HuH-7.5 (cell line): ENCODE measurements around the gene ATXN1.

Experiments
- DNase-seq: peaks from one replicate; pipeline ENCODE4 v3.0.0; 2011; ENCODE audit warnings: low spot score

ATXN1 gene

GRCh38 chr6:16305246-16305725 is 456.0 kb downstream of the ATXN1 start:
- no peak for DNase-seq

DNA sequence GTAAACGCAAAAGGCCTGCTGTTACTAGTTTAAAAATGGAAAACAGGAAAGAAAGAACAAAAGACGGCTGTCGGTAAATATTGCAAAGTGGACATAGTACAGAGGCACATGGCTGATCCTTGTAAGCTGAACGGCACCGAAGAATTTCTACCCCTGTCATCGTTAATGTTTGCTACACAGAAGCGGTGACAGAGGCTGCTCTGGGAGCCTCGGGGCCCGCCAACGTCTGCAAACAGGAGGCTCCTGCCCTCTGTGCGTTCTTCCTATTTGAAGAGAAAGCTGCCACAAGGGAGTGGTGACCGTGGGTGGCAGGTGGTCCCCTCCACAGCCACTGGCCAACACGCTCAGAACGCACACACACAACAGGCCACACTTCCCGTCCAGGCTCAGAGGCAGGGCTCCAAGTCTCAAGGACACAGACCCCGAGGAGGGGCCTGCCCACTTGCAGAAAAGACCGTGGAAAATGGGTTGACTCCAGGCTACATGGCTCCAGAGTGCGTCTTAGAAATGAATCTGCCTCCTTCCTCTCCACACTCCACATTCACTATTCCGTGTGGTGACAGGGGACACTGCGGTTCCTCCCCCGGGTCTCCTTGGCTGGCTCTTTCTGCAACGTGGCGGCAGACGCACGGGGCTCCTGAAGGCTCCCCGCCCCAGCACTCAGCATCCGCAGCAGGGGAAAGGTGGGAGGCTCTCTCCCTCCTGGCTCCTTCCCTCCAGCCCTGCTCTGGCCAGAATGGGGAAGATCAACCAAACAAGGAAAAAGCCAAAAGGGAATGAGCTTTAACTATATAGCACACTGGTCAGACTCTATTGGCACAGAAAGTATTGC is 458.3 kb downstream of the ATXN1 start:
- DNase-seq = no peak

- DNase-seq = no peak
These were observed 459.7 kb downstream of the ATXN1 start for GRCh38 chr6:16301511-16301910.

DNA sequence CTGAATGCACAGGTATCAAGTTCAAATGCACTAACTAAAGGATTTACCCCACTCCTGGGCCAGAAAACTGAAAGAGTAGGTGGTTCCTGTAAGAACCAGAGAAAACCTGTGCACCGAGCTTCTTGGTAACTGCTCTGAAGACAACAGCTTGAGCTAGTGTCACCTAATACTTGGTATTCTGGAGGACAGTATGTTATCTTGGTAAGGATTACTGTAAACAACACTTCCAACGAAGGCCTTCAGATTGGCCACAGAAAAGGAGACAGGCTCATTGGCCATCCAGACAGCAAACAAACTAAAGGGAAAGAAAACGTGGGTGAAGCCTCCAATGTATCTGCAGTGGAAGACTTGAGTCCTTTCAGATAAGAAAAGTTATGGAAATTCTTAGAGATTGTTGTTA is 461.4 kb downstream of the ATXN1 start:
- DNase-seq = no peak

GRCh38 chr6:16296061-16296670 is 465.1 kb downstream of the ATXN1 start:
- DNase-seq = no peak

- no peak for DNase-seq
These were observed 465.8 kb downstream of the ATXN1 start for GRCh38 chr6:16295471-16295870.

DNA sequence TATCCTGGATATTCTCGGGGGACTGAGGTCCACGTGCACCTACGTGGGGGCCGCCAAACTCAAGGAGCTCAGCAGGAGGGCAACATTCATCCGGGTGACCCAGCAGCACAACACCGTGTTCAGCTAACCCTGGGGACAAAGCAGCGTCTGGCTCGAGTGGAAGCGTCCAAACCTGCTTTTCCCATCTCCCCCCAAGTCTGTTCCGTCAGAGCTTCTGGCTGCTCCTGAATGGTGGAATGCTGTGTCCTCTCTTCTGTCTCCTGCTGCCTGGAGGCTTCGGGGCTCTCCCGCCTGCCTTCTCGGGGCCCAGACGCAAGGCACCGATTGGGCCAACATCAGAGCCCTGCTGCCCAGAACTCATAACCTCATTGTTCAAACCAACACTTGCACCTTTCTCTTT is 466.2 kb downstream of the ATXN1 start:
- no peak for DNase-seq

DNA sequence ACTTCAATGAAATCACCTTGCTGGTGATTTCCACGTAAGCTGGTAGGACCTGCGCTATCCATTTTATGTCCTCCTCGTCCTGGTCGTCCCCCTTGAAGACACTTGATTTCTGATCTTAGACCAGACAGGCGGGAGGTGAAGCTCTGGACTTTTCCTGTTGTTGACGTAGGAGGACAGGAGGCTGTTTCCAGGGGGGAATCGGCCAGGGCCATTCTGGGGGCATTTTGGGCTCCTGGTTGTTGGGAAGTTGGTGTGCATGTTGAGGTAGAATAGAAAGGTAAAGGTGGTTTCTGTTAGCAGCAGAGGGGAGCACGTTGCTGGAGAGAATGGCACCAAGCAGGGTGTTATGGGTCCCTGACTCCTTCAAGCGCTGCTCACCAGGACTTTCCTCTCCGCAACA is 466.9 kb downstream of the ATXN1 start:
- no peak for DNase-seq

GRCh38 chr6:16292942-16293341 is 468.3 kb downstream of the ATXN1 start:
- no peak for DNase-seq

GRCh38 chr6:16292432-16292831 is 468.8 kb downstream of the ATXN1 start:
- no peak for DNase-seq

- DNase-seq = no peak
These were observed 469.5 kb downstream of the ATXN1 start for GRCh38 chr6:16291739-16292138.

GRCh38 chr6:16288163-16288562 is 473.1 kb downstream of the ATXN1 start:
- DNase-seq = no peak

GRCh38 chr6:16286151-16286522 is 475.1 kb downstream of the ATXN1 start:
- peak; percentile 67 for DNase-seq

- DNase-seq = no peak
These were observed 475.7 kb downstream of the ATXN1 start for GRCh38 chr6:16285467-16286150.

- no peak for DNase-seq
These were observed 476.8 kb downstream of the ATXN1 start for GRCh38 chr6:16284472-16284871.

- no peak for DNase-seq
These were observed 478.9 kb downstream of the ATXN1 start for GRCh38 chr6:16282370-16282769.

GRCh38 chr6:16279243-16279642 is 482.0 kb downstream of the ATXN1 start:
- DNase-seq = no peak

DNA sequence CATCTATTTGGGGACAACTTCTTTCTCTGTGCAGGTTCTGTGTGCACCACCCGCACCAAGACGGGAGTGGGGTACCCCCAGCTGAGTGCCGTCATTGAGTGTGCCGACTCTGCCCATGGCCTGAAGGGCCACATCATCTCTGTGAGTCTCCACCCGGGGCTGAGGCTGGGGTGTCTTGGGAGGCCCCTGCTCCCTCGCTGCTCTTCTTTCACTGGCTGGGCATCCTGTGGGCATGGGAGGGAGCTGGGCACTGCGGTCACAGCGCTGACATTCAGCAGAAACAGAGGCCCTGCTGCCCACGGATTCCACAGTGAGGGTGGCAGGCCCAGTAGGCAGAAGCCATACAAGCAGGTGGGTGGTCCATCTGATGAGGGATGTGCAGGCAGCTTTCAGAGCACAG is 482.5 kb downstream of the ATXN1 start:
- no peak for DNase-seq

DNA sequence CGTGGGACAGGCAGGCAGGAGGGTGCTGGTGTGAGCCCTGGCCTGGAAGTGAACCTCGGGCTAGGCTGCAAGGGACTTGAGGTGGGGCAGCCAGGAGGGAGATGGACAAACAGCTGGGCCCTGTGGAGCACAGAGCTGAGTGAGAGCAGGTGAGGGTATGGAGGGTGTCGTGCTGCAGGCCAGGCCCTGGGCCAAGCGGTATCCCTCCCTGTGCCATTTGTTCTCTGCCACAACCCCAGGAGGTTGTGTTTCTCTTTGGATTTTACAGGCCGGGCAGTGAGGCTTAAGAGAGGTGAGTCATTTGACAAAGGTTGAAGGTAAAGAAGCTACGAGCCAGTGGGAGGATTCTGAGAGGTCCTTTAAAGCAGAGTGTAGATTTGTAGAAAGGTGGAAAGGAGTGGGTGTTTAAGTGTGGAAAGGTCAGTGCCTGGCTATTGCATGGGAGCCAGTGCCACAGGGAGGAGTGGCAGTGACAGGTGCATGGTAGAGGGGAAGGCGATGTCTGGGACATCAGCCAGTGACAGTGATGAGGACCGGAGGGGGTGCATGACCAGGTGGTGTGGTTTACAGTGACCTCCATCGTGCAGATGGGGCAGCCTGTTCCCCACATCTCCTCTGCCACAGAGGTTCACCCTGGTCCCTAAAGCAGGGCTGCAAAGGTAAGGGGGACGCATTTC is 483.1 kb downstream of the ATXN1 start:
- DNase-seq = no peak

GRCh38 chr6:16277101-16277981 is 483.9 kb downstream of the ATXN1 start:
- peak; percentile 59 for DNase-seq

GRCh38 chr6:16274885-16275589 is 486.2 kb downstream of the ATXN1 start:
- no peak for DNase-seq
